MV-4-11 (cell line): ENCODE results near the gene CCDC74B.
"Not testable (repeated sequence)": the region's sequence is repeated elsewhere in the genome, so short reads cannot be mapped to it uniquely, and the experiment has no call there.

Experiments
- DNase-seq: peaks from one replicate; lab custom pipeline; 2025; lab: John Stamatoyannopoulos, UW

The CCDC74B gene

GRCh38 chr2:130148515-130148914 lies 3.6 kb upstream of the CCDC74B start:
- not testable (repeated sequence) for DNase-seq

GRCh38 chr2:130143266-130144039 lies 1.5 kb downstream of the CCDC74B start:
- not testable (repeated sequence) for DNase-seq

- not testable (repeated sequence) for DNase-seq
Measured at GRCh38 chr2:130142396-130143265, 2.3 kb downstream of the CCDC74B start.

- DNase-seq: not testable (repeated sequence)
Measured at GRCh38 chr2:130141645-130142370, 3.1 kb downstream of the CCDC74B start.

GRCh38 chr2:130141002-130141401 lies 3.9 kb downstream of the CCDC74B start:
- not testable (repeated sequence) for DNase-seq

GRCh38 chr2:130140516-130140915 lies 4.4 kb downstream of the CCDC74B start:
- not testable (repeated sequence) for DNase-seq

GRCh38 chr2:130139331-130140280 lies 5.3 kb downstream of the CCDC74B start:
- DNase-seq: not testable (repeated sequence)

GRCh38 chr2:130138841-130139251 lies 6.1 kb downstream of the CCDC74B start:
- not testable (repeated sequence) for DNase-seq

GRCh38 chr2:130138326-130138725 lies 6.6 kb downstream of the CCDC74B start:
- DNase-seq: not testable (repeated sequence)

GRCh38 chr2:130137118-130137517 lies 7.8 kb downstream of the CCDC74B start:
- DNase-seq: not testable (repeated sequence)

GRCh38 chr2:130136546-130136945 lies 8.4 kb downstream of the CCDC74B start:
- not testable (repeated sequence) for DNase-seq

- DNase-seq: no peak
Measured at GRCh38 chr2:130135692-130136541, 9.0 kb downstream of the CCDC74B start.

GRCh38 chr2:130129120-130129829 lies 15.6 kb downstream of the CCDC74B start, which contains the start of gene POTEF:
Gene POTEF, minus strand, starts transcription at chr2:130129222. Its CDS starts 8,707 bp downstream, at chr2:130120515.
- not testable (repeated sequence) for DNase-seq

GRCh38 chr2:130128464-130128863 lies 16.4 kb downstream of the CCDC74B start:
- DNase-seq: not testable (repeated sequence)

GRCh38 chr2:130127726-130128125 lies 17.2 kb downstream of the CCDC74B start:
- not testable (repeated sequence) for DNase-seq

GRCh38 chr2:130120924-130121323 lies 24.0 kb downstream of the CCDC74B start:
- not testable (repeated sequence) for DNase-seq

GRCh38 chr2:130102597-130103363 lies 42.1 kb downstream of the CCDC74B start:
- DNase-seq: not testable (repeated sequence)
